Astrocyte of the cerebellum (primary cell): ENCODE data around the gene MTF2.

Source experiments
- DNase-seq: peaks from one replicate; pipeline ENCODE4 v3.0.0-alpha.2; 2011; ENCODE audit warnings: low read depth
- H3K4me3 ChIP-seq: 2 replicates; pipeline ENCODE4 v1.5.1; 2011; ENCODE audit warnings: mild to moderate bottlenecking, low read depth, low read length, moderate library complexity
- in situ Hi-C: cut with HindIII; loops from 2 replicates; pipeline ENCODE4 v1.10.0; 2017; ENCODE audit warnings: low sequenced_read_pairs
- TF ChIP-seq, protein P1 (sequence below): IDR thresholded peaks from 2 replicates; pipeline ENCODE4 v1.5.1; 2012; ENCODE audit warnings: low read length, low read depth, moderate library complexity, mild to moderate bottlenecking; ENCODE audit errors: missing control alignments

MTF2 gene

DNA sequence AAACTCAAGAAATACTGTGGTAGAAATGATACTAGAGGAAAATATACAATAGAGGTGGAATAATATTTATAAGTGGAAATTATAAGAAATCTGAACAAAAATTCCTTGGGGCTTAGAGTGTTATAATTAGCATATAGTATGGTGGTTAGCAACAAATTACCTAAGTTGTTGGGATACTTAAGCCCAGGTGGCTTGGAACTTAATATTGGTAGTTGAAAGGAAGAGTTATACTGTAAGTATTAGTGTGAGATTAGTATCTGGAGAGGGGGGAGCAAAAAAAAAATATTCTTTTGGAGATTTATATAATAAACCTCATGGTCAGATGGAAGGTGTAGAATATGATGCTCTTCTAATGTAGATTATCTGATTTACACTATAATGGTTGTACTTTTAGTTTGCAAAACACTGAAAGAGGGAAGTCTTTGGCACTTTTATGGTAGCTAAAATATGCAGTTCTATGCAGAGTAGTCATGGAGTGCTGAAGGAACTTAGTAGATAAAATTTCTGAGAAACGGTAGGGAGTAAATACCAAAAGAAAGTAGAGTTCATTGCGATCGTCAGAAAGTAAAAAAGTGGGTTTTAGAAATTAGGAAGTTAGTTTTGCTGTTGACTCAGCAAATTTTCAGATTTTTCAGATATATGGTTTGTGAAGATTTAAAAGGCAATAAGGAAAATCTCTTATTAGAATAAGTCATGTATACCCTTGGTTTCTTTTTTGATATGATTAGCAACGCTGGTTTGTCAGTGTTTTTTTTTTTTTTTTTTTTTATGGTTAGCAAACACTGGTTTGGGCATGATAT is 45.7 kb downstream of the MTF2 start:
- no peak overlapping the region for H3K4me3 ChIP-seq
- no peak for DNase-seq
- in situ Hi-C loops: no loop called here
- TF ChIP-seq, protein P1, sequence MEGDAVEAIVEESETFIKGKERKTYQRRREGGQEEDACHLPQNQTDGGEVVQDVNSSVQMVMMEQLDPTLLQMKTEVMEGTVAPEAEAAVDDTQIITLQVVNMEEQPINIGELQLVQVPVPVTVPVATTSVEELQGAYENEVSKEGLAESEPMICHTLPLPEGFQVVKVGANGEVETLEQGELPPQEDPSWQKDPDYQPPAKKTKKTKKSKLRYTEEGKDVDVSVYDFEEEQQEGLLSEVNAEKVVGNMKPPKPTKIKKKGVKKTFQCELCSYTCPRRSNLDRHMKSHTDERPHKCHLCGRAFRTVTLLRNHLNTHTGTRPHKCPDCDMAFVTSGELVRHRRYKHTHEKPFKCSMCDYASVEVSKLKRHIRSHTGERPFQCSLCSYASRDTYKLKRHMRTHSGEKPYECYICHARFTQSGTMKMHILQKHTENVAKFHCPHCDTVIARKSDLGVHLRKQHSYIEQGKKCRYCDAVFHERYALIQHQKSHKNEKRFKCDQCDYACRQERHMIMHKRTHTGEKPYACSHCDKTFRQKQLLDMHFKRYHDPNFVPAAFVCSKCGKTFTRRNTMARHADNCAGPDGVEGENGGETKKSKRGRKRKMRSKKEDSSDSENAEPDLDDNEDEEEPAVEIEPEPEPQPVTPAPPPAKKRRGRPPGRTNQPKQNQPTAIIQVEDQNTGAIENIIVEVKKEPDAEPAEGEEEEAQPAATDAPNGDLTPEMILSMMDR: no peak

DNA sequence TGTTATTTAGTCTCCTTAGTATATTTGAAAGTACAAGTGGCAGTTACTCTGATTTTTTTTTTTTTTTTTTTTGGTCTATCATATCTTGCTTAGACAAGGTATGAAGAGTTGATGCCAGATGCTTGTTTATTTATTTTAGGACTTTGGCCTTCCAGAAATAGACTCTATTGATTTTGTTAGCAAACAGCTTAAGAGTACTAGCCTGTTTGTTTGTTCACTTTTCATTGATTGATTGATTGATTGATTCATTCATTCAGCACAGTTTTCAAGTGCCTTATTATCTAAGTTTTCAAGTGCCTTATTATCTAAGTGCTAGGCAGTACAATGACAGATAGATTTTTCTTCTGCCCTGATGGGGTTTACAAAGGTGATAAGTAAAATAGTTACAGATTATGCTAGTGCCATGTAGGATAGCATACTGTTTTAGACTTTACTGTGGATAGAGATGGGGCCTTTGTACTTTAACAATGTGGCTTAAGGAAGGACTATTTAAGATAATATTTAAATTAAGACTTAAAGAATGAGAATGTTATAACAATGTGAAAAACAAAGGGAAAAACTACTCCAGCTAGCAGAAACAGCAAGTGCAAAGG is 50.5 kb downstream of the MTF2 start:
- H3K4me3 ChIP-seq: no peak overlapping the region
- TF ChIP-seq, protein P1: no peak
- in situ Hi-C loops: no loop called here
- DNase-seq: no peak

DNA sequence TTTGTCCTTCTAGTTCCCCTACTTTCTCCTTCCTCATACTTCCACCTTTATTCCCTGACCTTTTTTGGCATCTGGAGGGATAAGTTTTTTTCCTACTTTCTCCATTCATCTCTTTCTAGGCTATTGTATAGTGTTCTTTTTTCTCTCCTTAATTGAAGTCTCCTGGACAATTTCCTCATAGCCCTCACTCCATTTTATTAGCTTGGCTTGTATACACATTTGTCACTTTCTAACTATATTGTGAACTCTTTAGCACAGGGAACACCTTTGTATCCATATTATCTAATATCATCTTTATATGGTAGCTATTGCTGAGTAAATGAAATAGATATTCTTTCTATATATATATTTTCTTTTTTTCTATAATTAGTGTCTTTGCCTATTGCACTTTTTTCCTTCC is 53.6 kb downstream of the MTF2 start:
- H3K4me3 ChIP-seq: no peak overlapping the region
- in situ Hi-C loops: no loop called here
- DNase-seq: no peak
- TF ChIP-seq, protein P1: no peak

DNA sequence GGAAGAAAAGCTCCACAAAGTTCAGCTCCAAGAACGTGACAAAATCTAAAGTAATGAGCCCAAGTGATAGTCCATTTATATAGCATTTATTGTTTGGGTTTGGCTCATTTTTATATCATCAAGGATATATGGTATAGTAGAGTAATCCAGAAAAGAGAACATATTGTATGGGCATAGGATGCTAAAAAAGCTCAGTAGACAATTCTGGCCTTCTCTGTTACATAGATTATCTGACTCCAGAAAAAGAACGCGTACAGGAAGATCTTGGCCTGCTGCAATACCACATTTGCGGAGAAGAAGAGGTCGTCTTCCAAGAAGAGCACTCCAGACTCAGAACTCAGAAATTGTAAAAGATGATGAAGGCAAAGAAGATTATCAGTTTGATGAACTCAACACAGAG is 57.4 kb downstream of the MTF2 start:
- TF ChIP-seq, protein P1: no peak
- in situ Hi-C loops: no loop called here
- no peak for DNase-seq
- H3K4me3 ChIP-seq: no peak overlapping the region

DNA sequence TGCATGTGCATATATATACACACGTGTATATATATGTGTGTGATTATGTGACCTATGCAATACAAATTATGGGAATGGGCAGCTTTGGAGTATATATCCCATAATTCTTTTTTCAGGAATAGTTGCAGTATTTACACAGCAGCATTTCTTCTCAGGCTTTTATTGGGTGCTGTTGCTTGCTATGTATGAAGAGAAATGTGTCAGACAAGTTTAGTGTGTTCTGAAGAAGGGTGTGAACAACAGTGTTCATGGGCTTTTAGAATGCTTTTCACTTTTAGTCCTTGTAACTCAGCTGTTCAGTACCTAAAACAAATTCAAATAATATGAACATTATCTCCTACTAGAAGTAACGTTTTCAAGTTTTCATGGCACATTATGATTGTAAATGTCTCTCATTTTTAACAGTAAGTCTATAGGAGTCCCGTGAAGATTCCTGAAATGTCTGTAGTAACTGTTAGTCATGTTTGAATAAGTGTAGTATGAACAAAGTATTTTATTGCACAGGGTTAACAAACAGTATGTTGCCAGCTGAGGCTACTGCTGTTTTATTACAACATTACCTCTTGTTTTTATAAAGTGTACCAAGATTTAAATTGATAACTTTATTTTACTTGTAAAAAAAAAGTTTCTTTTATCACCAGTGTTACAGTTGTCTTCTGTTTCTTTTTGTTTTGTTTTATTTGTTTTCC is 58.7 kb downstream of the MTF2 start:
- H3K4me3 ChIP-seq: no peak overlapping the region
- DNase-seq: no peak
- TF ChIP-seq, protein P1: no peak
- in situ Hi-C loops: no loop called here

DNA sequence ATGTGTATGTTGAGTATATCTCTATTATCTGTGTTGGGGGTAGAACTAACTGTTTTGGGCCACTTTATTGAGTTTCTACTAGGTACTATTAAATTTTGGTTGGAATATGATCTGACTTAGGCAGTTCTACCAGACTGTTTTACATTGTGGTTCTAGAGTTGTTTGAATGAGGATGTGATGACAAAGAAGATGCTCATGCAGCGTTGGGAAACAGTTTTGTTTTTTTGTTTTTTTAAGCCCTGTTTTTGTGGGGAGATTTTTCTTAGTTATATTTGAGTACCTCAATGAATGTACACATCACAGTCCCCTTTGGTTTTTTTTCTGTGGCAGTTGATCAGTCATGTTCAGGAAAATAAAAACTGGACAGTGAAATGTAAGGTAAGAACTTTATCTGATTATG is 61.0 kb downstream of the MTF2 start:
- H3K4me3 ChIP-seq: no peak overlapping the region
- in situ Hi-C loops: no loop called here
- TF ChIP-seq, protein P1: no peak
- DNase-seq: no peak
